Middle frontal gyrus (tissue), 1 donor: Measurements from ENCODE around the gene SH3D21.
A peak's percentile ranks its signal among the peaks of the same experiment; 100 is the strongest.

Experiments
- DNase-seq: peaks from one replicate; pipeline ENCODE4 v3.0.0-alpha.2; 2015; ENCODE audit warnings: low spot score; ENCODE audit errors: extremely low spot score

Gene SH3D21

GRCh38 chr1:36355811-36356210, 49.6 kb downstream of the SH3D21 start:
- DNase-seq = no peak

- no peak for DNase-seq
These were observed 52.4 kb downstream of the SH3D21 start for GRCh38 chr1:36358514-36359084.

DNA sequence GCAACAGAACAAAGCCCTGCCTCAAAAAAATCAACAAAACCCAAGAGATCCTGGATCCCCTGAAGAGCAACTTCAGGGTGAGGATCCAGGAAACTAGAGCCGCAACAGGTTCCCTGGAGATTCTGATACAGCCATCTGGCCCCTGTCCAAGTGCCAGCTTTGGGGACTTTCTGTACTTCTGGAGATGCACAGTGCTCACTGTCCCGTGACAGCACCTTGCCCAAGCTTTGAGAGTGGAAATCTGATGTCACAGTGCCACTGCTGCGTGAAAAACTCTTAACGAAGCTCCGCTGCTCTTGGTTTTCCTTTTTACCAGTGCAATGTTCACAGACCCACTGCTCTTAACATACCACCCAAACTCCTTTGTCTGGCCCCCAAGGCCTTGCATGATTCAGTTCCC, 53.2 kb downstream of the SH3D21 start:
- DNase-seq = no peak

- no peak for DNase-seq
These were observed 53.9 kb downstream of the SH3D21 start for GRCh38 chr1:36359911-36360550.

DNA sequence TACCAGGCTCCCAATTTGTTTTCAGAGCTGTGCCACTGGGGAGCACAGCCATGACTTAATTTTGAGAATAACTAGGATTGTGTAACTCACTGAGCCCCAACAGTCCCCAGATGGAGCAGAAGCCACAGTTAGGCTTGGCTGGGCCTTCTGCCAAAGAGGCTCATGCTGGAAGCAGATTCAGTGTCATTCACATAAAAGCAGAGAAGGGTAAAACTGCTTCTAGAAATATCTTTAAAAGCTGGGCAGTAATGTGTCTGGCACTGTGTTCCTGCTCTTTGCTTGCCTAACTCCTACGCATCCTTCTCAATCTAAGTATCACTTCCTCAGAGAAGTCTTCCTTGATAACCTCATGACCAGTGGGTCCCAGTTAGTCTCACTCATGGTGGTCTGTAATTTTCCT, 59.2 kb downstream of the SH3D21 start:
- DNase-seq = peak; percentile 36

DNA sequence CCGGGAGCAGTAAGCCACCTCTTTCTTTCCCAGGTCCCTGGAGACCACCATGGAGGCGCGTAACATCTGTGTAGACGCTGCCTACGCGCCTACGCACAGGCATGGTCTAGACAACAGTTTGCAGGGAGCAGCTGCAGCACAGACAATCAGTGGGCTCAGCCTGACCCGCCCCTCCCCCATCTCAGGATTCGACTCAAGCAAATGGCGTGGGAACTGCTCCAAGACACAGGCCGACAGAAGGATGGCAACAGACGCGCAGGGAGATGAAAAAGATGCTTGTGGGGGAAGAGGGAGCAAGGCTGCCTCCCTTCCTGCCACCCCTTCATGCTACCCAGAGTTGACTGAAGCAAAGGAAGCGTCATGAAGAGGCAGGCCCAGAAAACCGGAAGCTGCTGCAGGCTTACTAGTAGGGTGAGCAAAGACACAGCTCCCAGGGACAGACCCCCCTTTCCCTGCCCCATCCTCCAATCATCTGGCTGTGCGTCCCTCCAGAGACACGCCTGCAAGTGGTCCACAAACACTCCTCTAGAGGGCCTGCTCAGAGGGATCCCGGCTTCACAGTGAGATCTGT, 60.0 kb downstream of the SH3D21 start:
- DNase-seq = peak; percentile 64

GRCh38 chr1:36367066-36367465, 60.9 kb downstream of the SH3D21 start:
- no peak for DNase-seq

DNA sequence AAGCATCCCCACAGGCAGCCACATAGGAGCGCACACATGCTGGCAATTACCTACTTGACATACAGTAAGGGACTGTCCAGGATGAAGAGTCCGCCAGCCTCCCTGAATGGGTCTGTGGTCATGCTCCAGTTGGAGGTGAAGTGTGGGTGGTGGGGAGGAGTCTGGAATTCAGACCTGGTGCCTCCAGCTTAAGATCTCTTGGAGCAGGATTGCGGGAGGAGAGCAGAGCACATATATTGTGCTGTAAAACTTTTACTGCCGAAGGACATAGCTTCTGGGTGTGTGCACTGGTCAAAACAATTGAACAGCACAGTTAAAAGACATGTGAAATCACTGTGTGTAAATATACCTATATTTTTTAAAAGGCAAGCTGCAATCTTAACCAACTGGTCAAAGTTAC, 61.6 kb downstream of the SH3D21 start:
- no peak for DNase-seq

- DNase-seq = no peak
These were observed 63.1 kb downstream of the SH3D21 start for GRCh38 chr1:36369061-36369861.
